Right atrium auricular region (tissue), 2 donors: ENCODE measurements around the gene UGCG. TPM values are rescaled to one million over a fixed set of nuclear protein-coding genes. Genes with fewer than 3 reads are reported as not detected.

Experiments
- DNase-seq: peaks from one replicate; pipeline ENCODE4 v3.0.0-alpha.2; 2019; ENCODE audit warnings: low spot score
- H3K27ac ChIP-seq, 2 donors: fragments of 200-600 bp; sonication (generic); 1 replicate in 1 of 2; 2 replicates in 1 of 2; pipeline ENCODE4 v1.5.1; 2016 to 2019
- H3K27me3 ChIP-seq, 2 donors: fragments of 200-600 bp; sonication (generic); one replicate each; pipeline versions ENCODE4 v1.5.1 to v1.6.0; 2017 to 2019
- H3K36me3 ChIP-seq: fragments of 200-600 bp; sonication (generic); one replicate; pipeline ENCODE4 v1.5.1; 2016
- H3K4me1 ChIP-seq, 2 donors: fragments of 200-600 bp; sonication (generic); one replicate each; pipeline versions ENCODE4 v1.5.1 to v1.6.0; 2017 to 2019
- H3K4me3 ChIP-seq, 2 donors: fragments of 200-600 bp; sonication (generic); 1 replicate in 1 of 2; 2 replicates in 1 of 2; pipeline ENCODE4 v1.5.1; 2017 to 2019; ENCODE audit warnings: mild to moderate bottlenecking in 1 of 2, moderate library complexity in 1 of 2
- H3K9me3 ChIP-seq, 2 donors: fragments of 200-600 bp; sonication (generic); one replicate each; pipeline ENCODE4 v1.5.1; 2019
- total RNA-seq, 2 donors: library from RNA; depleted of rRNA; stranded (reverse); fragments of >200 nt; gene quantifications; one replicate each; pipeline ENCODE4 v1.1.0, GENCODE V29; 2016
- TF ChIP-seq, protein P1 (sequence below), 2 donors: fragments of 200-600 bp; sonication (generic); IDR thresholded peaks; one replicate each; pipeline ENCODE4 v1.5.1; 2019; ENCODE audit warnings: antibody characterized with exemption in 2 of 2

The UGCG gene
- total RNA-seq, 2 donors from 2014 or later = 10.3 to 10.8 TPM

DNA sequence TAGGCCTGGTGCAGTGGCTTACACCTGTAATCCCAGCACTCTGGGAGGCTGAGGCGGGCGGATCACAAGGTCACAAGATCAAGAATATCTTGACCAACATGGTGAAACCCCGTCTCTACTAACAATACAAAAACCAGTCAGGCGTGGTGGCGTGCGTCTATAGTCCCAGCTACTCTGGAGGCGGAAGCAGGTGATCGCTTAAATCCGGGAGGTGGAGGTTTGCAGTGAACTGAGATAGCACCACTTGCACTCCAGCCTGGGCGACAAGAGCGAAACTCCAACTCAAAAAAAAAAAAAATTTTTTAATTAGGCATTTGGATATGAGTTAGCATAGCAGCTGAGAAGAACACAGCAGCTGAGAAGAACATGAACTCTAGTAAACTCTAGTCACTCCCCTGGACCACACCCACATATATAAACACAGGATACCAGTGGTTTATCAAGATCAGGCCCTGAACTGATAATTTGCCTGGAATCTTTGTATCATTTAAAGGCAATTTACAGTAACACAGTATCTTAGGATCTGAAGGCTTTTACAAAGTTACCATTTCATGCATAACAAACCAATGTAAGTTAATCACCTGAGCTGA lies 4.6 kb upstream of the UGCG start:
- H3K27me3 ChIP-seq = no peaks in the 10 kb centered on the region
- H3K36me3 ChIP-seq = no peaks in the 10 kb centered on the region
- no peak for DNase-seq
- H3K27ac ChIP-seq = no peak overlapping the region
- no peak overlapping the region for H3K4me3 ChIP-seq
- TF ChIP-seq, protein P1, sequence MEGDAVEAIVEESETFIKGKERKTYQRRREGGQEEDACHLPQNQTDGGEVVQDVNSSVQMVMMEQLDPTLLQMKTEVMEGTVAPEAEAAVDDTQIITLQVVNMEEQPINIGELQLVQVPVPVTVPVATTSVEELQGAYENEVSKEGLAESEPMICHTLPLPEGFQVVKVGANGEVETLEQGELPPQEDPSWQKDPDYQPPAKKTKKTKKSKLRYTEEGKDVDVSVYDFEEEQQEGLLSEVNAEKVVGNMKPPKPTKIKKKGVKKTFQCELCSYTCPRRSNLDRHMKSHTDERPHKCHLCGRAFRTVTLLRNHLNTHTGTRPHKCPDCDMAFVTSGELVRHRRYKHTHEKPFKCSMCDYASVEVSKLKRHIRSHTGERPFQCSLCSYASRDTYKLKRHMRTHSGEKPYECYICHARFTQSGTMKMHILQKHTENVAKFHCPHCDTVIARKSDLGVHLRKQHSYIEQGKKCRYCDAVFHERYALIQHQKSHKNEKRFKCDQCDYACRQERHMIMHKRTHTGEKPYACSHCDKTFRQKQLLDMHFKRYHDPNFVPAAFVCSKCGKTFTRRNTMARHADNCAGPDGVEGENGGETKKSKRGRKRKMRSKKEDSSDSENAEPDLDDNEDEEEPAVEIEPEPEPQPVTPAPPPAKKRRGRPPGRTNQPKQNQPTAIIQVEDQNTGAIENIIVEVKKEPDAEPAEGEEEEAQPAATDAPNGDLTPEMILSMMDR (IDR thresholded peaks at IDR 0.05) = no peak
- no peaks in the 10 kb centered on the region for H3K9me3 ChIP-seq
- peaks cover 0 to 7% of the 10 kb centered on the region in 2 donors for H3K4me1 ChIP-seq

DNA sequence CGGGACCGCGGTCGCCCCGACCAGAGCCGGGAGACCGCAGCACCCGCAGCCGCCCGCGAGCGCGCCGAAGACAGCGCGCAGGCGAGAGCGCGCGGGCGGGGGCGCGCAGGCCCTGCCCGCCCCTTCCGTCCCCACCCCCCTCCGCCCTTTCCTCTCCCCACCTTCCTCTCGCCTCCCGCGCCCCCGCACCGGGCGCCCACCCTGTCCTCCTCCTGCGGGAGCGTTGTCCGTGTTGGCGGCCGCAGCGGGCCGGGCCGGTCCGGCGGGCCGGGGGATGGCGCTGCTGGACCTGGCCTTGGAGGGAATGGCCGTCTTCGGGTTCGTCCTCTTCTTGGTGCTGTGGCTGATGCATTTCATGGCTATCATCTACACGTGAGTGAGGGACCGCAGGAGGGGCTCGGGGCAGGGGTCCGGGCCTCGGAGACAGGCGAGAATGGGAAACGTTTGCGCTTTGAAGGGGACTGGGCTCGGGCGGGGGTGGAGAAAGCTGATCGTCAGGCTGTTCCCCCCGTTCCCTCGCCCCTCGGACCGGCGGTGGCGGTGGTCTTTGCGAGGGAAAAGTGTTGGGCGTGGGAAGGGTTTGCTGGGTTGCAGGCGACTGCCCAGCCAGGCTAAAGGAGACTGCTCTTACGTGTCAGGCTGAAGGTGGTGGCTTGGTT lies 457 bp downstream of the UGCG start:
- Histone ChIP-seq H3K27ac (peak overlapping the region; percentile 90 to 97), H3K4me1 (peaks cover 0 to 47% of the 10 kb centered on the region in 2 donors), H3K36me3 (no peaks in the 10 kb centered on the region), H3K4me3 (peak overlapping the region; percentile 85 to 98), H3K27me3 (no peaks in the 10 kb centered on the region), H3K9me3 (no peaks in the 10 kb centered on the region)
- TF ChIP-seq, protein P1 (IDR thresholded peaks at IDR 0.05) = peak in 1 of 2 donors; percentile 46
- DNase-seq = no peak

DNA sequence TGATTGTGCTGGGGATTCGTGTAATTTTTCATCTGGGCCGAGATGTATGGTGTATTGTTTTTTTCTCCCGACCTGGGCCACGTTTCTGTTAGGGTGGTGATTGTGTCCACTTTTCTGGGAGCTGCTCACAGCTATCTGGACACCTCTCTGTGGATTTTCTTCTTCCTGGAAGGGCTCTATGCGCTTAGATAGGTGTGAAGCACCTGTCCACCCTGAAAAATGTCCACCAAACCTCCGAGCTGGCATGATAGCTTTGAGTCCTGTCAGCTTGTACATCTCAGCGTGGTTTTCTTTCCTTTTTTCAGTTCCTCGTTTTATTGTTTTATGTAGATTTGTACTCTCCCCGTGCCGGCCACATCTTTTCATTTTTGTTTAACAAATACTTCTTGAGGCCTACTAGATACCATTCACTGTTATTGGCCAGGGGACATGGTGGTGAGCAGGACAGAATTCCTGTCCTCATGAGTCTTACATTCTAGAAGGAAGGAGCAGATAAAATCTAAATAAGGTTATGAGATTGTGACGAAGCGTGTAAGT lies 1.1 kb downstream of the UGCG start:
- H3K9me3 ChIP-seq = no peaks in the 10 kb centered on the region
- H3K27me3 ChIP-seq = no peaks in the 10 kb centered on the region
- TF ChIP-seq, protein P1 (IDR thresholded peaks at IDR 0.05) = no peak
- H3K27ac ChIP-seq = peak overlapping the region; percentile 90 to 97
- H3K36me3 ChIP-seq = no peaks in the 10 kb centered on the region
- peaks cover 0 to 53% of the 10 kb centered on the region in 2 donors for H3K4me1 ChIP-seq
- DNase-seq = no peak
- H3K4me3 ChIP-seq = peak overlapping the region; percentile 85 to 98

DNA sequence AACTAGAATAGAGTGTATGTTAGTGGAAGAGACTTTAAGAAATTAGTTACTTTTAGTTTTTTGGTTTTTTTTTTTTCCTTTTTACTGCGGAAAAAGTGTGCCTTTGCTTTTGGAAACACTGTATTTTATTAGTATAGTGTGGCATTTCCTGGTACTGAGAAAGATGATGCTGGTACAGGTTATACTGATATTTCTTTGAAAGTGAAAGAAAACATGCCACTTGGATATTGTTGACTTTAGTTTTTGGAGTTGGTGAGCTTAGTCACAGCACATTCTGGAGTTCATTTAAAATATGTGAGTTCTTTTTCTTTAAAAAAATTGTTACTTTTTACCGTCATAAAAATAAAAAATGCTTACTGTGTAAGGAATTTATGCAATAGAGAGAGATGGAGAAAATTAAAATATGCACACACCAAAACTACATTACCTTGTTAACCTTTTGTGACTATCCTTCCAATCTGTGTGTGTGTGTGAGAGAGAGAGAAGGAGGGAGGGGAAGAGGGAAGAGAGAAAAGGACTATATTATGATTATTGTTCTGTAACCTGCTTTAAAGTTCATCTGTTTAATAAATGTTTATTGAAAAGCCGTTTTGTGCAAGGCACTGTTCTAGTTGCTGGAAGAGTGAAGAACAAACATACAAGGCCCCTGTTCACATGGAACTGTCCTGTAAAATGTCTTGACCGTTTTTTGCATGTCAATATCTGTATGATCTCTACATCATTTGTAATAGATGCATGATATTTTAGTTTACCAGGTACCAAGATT lies 1.9 kb downstream of the UGCG start:
- no peak for DNase-seq

DNA sequence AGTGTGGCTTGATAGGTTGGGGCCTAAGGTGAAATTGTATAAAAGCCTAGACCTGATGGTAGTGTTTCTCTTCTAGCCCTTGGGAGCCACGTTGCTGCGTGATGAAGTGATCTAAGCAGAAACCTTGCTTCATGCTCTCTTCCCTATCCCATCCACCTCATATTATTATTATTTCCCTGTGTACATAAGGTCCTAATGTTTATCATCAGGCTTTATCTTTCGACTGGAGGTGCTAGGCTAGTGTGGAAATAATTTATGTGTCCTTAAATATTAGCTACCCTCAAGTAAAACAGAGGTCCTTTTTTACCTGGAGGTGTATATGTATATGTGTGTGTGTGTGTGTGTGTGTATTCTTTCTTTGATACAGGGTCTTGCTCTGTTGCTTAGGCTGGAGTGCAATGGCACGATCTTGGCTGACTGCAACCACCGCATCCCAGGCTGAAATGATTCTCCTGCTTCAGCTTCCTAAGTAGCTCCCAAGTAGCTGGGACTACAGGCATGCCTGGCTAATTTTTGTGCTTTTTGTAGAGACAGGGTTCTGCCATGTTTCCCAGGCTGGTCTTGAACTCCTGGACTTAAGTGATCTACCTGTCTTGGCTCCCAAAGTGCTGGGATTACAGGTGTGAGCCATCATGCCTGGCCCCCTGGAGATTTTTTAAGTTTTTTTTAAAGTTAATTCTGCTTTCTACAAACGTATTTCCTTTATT lies 3.7 kb downstream of the UGCG start:
- Histone ChIP-seq H3K27ac (no peak overlapping the region), H3K4me1 (peaks cover 0 to 69% of the 10 kb centered on the region in 2 donors), H3K9me3 (no peaks in the 10 kb centered on the region), H3K4me3 (no peak overlapping the region), H3K36me3 (no peaks in the 10 kb centered on the region), H3K27me3 (no peaks in the 10 kb centered on the region)
- DNase-seq = no peak
- TF ChIP-seq, protein P1 (IDR thresholded peaks at IDR 0.05) = no peak

More for the DNA sequence above, 1.9 kb downstream of the UGCG start:
- Histone ChIP-seq H3K4me3 (peak overlapping the region; percentile 85 to 98), H3K4me1 (peaks cover 0 to 61% of the 10 kb centered on the region in 2 donors), H3K9me3 (no peaks in the 10 kb centered on the region), H3K27me3 (no peaks in the 10 kb centered on the region), H3K36me3 (no peaks in the 10 kb centered on the region), H3K27ac (peak overlapping the region; percentile 90 to 97)
- TF ChIP-seq, protein P1 (IDR thresholded peaks at IDR 0.05) = no peak
